Hematopoietic multipotent progenitor cell (in vitro differentiated cells): ENCODE data around the gene CYTL1. TPM values are rescaled to one million over a fixed set of nuclear protein-coding genes. Genes with fewer than 3 reads are reported as not detected.
"Not testable (repeated sequence)": the region's sequence is repeated elsewhere in the genome, so short reads cannot be mapped to it uniquely, and the experiment has no call there.

ENCODE experiments used
- DNase-seq, 3 donors: peaks; one replicate each; pipeline ENCODE4 v3.0.0-alpha.2; 2011 to 2015; ENCODE audit warnings: low read depth in 2 of 3, low spot score in 2 of 3
- total RNA-seq: library from RNA; depleted of rRNA; stranded (reverse); fragments of >200 nt; gene quantifications from one replicate; pipeline ENCODE4 v1.2.3, GENCODE V29; 2012

Gene CYTL1, protein sequence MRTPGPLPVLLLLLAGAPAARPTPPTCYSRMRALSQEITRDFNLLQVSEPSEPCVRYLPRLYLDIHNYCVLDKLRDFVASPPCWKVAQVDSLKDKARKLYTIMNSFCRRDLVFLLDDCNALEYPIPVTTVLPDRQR
- total RNA-seq: 98.3 TPM

DNA sequence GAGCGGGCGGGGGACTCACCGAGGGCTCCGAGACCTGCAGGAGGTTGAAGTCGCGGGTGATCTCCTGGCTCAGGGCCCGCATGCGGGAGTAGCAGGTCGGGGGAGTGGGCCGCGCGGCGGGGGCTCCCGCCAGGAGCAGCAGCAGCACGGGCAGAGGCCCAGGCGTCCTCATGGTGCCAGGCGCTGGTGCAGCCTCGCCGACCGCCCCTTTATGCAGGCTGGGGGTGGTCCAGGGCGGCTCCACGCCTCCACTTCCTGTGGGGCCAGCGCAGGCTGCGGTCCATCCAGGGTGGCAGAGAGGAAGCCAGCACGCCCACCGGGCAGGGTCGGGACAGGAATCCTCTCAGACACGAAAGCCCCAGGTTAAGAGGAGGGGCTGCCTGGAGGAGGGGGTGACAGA, at the start of gene CYTL1:
TSS of gene CYTL1 (minus strand) at position 185 of the 400 bp plus-strand sequence. CDS start at position 172, 13 bp downstream.
- peak in 1 of 3 donors; percentile 42 for DNase-seq

DNA sequence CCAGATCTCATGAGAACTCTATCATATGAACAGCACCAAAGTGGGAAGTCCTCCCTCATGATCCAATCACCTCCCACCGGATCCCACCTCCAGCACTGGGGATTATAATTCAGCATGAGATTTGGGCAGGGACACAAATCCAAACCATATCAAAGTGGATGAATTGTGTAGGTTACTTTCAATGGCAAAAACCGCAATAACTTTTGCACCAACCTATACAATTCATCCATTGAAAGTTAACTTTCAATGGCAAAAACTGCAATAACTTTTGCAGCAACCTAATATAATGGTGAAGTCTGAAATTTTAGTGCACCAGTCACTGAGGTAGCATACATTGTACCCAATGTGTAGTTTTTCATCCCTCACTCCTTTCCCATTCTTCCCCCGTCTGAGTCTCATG, 48.6 kb upstream of the CYTL1 start:
- no peak for DNase-seq

DNA sequence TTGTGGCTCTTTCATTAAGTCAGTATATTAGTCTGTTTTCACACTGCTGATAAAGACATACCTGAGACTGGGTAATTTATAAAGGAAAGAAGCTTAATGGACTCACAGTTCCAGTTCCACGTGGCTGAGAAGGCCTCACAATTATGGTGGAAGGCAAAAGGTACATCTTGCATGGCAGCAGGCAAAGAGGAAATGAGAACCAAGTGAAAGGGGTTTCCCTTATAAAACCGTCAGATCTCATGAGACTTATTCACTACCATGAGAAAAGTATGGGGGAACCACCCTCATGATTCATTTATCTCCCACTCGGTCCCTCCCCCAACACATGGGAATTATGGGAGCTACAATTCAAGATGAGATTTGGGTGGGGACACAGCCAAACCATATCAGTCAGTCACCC, 47.7 kb upstream of the CYTL1 start:
- DNase-seq: not testable (repeated sequence)

DNA sequence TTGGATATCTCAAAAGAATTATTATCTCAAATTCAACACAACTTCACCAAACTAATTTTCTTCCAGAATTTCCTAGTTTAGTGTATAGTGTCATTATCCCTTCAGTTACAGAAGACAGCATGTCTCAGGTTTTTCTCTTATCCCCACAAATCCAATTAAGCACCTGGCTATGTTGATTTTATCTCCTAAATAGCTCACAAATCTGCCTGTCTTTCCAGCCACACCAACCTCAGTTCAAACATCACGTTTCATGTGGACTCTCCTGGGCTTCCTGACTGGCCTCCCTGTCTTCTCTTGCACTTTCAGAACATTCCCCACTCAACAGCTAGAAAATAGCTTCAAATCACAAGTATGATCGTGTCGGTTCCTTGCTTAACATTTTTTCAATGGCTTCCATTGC, 46.8 kb upstream of the CYTL1 start:
- no peak for DNase-seq

DNA sequence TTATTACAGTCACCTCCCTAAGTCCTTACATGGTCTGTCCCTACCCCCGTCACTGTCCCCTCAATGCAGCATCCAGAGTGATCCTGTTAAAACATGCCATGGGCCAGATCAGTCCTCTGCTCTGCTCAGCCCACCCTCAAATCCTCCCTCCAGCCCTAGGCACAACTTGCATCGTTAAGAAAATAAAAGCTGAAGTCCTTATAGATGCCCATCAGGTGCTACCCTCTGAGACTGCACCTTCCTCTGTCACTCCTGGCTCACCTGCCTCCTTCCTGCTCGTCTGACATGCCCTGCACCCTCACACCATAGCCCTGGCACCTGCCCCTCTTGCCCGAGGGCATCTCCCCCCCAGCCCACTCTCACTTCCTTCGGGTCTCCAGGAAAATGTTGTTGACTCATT, 36.2 kb upstream of the CYTL1 start:
- DNase-seq: no peak

DNA sequence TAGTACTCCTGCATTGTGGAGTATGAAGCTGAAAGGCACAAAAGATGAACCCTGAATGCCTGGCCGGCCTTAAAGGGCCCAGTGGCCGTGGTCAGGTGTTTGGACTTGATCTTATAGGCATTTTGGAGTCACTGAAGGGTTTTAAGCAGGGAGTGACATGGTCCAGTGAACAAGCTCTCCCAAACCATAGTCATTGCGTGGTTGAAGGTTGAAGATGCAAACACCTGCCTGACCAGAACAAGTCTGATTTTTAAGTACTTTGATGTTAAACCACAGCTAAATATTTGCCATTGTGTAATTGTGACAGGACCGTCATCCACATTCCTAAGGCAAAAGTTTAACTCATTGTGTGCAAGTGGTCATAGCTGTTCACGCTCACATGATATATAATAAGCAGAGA, 35.3 kb upstream of the CYTL1 start:
- DNase-seq: no peak

DNA sequence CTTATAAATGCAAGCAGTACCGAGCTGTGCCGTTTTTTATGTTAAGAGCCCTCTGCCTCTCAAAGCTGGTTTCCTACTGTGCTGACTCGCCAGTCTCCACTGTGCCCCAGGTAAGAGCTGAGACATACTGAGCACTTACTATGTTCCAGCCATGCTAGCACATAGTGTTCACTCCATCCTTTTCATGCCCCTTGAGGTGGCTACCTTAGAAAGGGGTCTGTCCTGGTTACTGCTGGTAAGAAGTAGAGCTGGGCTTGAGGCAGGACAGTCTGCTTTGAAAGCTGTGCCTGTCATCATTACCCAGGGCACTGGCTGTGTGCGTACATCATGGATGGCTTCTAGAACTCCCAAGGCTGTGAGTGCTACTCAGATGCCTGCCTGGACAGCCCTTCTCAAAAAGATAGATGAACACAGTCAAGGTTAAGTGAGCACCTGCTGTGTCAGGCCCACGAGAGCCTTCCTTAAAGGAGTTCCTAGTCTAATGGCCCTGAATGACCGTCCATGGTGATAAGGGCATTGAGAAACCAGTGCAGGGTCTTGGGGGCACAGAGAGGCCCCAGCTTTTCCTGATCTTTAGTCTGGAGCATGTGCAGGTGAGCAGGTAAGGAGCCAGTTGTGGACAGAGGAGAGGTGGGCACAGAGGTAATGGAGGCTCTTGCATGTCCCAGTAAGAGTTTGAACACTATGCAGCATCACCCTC, 33.6 kb upstream of the CYTL1 start:
- DNase-seq: no peak

DNA sequence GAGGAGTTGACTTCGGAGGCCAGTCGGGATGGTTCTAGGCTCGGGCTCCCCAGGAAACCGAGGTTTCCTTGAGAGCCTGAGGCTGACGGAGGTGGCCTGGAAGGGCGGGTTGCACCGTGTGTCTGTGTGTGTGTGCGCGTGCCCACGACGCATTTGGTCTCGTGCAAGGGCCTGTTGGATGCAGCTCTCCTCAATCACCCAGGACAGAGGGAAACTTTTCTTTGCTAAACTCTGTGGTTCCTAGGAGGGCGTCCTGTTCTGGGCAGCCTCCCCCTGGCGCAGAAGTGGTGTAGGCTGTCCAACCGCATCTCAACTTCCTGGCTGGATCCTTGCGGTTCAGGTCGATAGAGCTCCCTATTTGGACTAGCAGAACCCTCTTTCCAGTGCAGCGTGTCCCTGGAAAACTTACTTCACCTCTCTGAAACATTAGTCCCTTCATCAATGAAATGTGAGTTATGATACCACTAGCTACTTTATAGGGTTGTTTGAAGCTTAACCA, 33.0 kb upstream of the CYTL1 start:
- DNase-seq: no peak

DNA sequence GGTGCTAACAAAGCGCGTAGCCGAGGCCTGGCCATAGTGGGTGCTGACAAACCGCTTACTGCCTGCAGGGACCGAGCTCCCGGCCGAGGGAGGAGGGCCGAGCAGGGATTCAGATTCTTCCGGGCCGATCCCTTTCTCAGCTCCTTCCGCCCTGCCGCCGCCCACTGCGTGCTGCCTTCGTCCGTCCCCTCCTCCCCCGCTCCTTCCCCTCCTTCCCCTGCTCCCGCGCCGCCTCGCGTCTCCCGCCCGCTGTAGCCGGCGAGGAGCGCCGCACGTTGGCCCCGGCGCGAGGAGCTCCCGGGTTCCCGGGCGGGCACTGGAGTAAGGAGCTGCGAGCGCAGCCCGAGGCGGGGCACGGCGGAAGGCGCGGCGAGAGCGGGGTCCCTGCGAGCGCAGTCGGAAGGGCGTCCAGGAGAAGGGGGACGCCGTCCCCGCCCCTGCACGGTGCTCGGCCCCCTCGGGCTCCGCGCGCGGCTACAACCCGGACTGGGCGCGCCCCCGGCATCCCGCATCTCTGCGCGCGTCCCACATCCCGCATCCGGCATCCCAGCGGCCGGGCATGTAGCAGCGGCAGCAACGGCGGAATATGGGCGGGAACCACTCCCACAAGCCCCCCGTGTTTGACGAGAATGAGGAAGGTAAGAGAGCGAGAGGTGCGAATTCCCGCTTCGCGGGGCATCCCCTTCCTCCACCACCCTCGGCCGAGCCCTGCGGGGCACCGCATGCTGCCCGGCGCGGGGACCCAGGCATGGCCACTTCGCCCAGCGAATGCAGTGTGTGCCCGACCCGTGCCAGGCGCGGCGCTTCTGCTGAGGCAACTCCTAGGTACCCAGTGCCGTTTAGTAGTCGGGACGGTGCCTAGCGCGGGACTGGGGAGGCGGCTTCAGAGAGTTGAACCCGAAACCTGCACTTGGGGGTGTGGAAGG, 32.3 kb upstream of the CYTL1 start, which contains the start of gene STK32B:
TSS of gene STK32B (plus strand) at position 203 of the 926 bp plus-strand sequence.
- peak in 2 of 3 donors; percentile 39 to 48 for DNase-seq

DNA sequence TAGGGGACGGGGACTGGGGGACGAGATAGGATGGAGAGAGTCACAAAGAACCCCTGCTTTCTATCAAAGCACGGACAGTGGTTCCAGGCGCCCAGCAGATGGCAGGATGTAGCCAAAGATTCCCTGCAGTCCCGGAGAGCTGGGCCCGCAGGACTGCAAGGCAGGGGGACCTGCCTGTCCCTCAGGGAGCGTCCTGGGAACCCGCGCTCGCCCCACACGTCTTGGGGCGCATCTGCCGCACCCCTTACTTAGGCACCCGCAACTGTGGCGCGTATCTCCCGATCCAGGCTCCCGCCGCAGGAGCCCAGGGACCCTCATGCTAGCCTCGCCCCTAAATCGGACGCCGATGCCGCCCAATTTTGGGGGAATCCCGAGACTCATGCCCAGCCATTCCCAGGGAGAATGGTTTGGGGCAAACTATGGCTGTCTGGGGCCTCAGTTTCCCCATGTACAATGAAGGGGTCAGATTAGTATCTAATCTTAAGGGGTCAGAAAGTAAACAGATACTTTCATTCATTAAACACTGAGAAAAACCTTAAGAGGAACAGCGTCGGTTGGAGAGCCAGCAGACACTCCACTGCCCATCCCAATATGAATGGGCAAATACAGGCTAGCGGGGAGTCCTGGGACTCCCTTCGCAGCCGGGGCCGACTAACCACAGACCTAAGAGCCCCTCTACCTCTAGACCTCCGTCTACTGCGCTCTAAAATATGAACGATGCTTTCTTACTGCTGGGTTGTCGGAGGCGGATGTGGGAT, 31.4 kb upstream of the CYTL1 start:
- peak in 2 of 3 donors; percentile 73 to 80 for DNase-seq

DNA sequence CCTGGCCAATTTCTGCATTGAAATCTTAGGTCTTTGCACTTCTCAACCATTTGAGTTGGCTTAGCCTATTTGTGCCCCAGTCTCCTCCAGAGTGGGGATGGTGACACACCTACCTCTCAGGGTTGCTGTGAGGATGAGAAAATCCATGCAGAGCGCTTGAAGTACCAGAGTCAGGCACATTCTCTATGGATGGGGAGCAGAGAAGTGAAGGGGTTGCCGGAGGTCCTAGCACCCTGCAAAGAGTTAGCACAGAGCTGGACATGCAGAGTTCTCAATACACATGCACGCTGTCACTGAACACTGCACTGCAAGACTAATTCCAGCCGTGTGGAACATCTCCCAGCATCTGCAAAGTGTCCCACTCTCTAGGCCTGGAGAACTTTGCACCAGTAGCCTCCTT, 29.5 kb upstream of the CYTL1 start:
- DNase-seq: no peak

DNA sequence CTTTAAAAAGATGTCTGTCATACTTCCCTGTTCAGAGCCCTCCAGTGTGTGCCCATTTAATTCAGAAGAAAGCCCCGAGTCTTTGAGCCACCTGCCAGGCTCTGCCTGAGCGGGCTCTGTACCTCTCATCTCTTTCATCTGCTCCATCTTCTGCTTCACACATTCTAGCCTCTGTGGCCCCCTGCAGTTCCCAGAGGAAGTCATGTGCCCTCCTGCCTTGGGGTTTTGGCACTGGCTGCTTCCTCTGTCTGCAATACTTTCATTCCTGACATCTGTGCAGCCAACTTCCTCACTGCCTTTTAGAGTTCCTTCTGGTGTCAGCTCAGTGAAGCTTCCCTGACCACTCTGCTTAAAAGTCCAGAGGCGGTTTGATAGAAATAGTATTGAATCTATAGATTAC, 25.8 kb upstream of the CYTL1 start:
- peak in 2 of 3 donors; percentile 75 to 91 for DNase-seq

DNA sequence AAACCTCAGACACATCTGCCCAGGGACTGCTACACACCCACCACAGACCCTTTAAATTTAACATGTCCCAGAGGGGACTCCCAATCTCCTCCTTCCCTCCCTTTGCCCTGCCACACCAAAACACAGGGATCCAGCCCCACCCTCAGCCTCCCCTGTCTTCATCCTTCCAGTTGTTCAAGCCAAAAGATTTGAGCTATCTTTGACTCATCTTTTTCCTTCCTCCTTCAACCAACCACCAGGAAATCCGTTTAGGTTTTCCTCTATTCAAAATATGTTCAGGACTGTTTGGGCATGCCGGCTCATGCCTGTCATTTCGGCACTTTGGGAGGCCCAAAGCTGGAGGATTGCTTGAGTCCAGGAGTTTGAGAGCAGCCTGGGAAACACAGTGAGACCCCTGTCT, 25.1 kb upstream of the CYTL1 start:
- DNase-seq: no peak

DNA sequence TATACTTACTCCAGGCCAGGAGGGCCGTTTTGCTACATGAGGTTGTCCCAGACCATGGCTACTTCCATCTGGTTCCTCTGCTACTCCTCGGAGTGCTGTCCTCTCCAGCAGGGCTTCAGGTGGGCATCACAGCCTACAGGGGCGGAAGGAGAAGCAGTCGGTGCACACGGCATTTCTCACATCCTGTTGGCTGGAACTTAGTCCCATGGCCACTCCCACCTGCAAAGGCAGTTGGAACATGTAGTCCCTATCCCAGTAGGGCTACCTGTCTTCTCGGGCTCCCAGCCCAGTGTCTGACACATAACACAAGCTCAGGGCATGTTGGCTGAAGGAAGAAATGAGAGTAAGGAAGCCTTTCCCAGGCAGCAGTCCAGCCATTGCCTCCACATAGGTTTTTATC, 24.3 kb upstream of the CYTL1 start:
- no peak for DNase-seq

DNA sequence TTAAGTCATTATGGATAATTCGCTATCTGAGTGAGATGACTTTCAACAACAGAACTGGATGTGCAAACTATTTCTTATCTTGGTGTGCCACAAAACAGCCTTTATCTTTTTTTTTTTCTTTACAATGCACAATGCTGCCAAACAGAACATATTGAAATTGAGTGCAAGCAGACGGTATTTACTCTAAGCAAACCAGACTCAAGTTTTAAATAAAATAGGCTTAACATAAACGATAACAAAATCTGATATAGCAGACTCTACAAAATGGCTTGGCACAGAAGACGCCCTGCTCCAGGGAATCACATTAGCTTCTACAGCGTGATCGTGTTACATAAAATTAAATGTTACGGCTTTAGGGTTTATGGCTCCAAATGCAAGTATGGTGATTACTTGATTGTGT, 22.4 kb upstream of the CYTL1 start:
- no peak for DNase-seq

DNA sequence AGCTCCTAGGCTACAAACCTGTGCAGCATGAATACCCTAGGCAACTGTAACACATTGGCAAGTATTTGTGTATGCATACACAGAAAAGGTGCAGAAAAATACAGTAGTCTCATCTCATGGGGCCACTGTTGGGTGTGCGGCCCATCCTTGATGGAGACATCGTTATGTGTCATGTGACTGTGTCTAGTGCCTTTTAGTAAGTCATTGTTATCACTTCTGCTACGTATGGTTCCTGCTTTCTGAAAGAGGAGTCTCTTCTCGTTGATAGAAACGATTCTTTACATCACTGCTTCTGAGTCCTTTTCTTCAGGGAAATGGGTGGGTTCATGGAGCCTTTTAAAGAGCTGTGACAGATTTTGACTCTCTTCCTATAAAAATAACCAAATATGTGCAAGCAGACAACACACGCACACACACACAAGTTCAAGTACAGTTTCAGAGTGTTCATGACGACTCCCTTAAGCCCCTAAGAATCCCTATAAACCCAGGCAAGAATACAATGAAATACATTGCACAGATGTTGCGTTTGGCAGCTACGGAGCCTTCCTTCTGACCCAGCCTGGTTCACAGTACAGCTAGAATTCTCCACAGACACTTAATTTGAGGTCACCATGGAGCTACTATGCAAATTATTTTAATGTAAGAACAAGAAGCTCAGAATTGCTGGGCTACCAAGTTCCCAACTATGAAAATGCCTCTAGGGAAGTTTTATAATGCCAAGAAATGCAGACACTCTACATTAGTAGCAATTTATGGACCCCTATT, 21.8 kb upstream of the CYTL1 start:
- DNase-seq: no peak

DNA sequence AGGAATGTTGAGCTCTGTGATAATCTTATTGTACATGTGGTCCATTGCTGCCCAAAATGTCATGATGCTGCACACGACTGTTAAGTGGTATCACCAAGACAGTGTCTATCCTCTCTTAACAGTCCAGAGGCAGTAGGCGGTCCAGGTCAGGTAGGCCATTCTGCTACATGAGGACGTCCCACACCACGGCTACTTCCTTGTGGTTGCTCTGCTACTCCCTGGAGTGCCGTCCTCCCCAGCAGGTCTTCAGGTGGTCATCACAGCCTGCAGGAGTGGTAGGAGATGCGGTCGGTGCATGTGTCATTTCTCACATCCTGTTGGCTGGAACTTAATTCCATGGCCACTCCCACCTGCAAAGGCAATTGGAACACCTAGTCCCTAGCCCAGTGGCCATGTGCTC, 20.5 kb upstream of the CYTL1 start:
- DNase-seq: no peak

DNA sequence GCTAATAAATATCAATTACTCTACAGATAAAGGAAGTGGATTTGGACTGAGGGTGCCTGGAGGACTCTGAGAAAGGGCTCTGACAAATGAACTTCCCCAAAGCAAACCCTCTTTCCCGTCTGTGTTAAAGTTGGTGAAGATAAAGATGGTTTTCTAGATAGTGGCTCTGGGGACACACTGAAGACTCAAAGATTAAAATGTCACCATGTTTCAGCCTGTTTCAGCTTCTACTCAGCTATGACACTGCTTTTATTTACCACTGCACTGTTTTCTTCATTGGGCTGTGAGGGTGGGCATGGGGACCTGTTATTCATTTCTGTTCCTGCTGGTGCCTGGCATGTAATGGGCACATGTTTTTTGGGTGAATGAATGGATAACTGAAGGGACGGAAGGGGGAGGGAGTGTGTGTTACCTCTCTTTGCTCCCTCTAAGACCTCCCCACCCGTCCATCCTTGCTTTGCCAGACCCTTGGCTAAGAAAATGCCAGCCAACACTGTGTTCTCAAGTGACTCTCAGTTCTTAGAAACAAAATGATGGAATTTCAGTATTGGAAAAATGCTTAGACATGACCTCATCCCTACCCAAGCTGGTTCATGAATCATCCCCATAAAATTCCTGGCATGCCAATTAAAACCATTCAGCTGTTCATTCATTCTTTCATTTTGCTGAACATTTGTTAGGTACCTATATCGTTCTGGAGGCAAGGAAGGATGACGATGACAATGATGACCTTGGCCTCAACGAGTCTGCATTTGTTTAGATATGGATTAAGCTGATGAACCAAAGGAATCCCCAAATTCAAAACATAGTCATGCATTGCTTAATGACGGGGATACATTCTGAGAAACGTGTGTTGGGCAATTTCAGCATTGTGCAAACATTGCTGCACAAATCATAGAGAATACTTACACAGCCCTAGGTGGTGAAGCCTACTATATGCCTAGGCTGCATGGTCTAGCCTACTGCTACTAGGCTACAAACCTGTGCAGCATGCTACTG, 18.6 kb upstream of the CYTL1 start:
- peak in 2 of 3 donors; percentile 63 to 92 for DNase-seq

DNA sequence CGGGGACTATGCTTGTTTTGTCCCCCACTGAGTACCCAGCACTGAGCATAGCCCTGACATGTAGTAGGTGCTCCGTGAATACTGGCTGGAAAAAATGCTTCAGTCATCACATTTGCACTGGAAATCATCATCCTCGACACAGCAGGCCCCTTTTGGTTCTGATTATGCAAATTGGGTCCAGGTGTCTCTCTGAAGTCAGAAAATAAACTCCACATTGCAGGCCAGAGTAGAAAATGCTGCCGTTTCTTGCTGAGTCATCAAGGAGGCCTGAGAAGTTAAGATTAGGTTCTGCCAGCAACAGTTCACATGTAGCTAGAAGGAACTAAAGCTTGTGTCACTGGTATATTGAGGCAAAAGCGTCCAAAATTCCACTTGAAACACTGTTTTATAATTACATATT, 17.0 kb upstream of the CYTL1 start:
- peak in 2 of 3 donors; percentile 88 to 94 for DNase-seq
